IgD-negative memory B cell (primary cell): ENCODE results near the gene SYNPR. TPM values are rescaled to one million over a fixed set of nuclear protein-coding genes. Genes with fewer than 3 reads are reported as not detected.

Experiments used
- H3K27ac Mint-ChIP-seq, 3 donors: one replicate each; pipeline ENCODE4 v1.8.0; 2020 to 2022; ENCODE audit warnings: mild to moderate bottlenecking in 3 of 3, mixed read lengths in 3 of 3, moderate library complexity in 1 of 3
- H3K27me3 Mint-ChIP-seq: one replicate; pipeline ENCODE4 v1.8.0; 2021; ENCODE audit warnings: mixed read lengths
- H3K36me3 Mint-ChIP-seq: one replicate; pipeline ENCODE4 v1.8.0; 2020; ENCODE audit warnings: mild to moderate bottlenecking, mixed read lengths
- H3K4me1 Mint-ChIP-seq, 3 donors: one replicate each; pipeline ENCODE4 v1.8.0; 2020 to 2022; ENCODE audit warnings: mixed read lengths in 3 of 3, mild to moderate bottlenecking in 1 of 3
- H3K4me3 Mint-ChIP-seq, 4 donors: one replicate each; pipeline ENCODE4 v1.8.0; 2020 to 2022; ENCODE audit warnings: mild to moderate bottlenecking in 4 of 4, mixed read lengths in 4 of 4, moderate library complexity in 3 of 4
- H3K9me3 Mint-ChIP-seq, 3 donors: one replicate each; pipeline ENCODE4 v1.8.0; 2020 to 2021; ENCODE audit warnings: mixed read lengths in 3 of 3, mild to moderate bottlenecking in 1 of 3
- polyA plus RNA-seq: library from polyadenylated mRNA; unstranded; fragments of 300-500 nt; fragmentation: Illumina TruSeq; gene quantifications from one replicate; pipeline ENCODE4 v1.2.3, GENCODE V29; 2021

Gene SYNPR
- polyA plus RNA-seq, 1 donor from 2014 or later, result not detected

GRCh38 chr3:63652066-63652725 lies 374.1 kb downstream of the SYNPR start, which contains the start of gene SNTN:
SNTN (plus strand) TSS chr3:63652675; CDS start chr3:63652688, 13 bp downstream.
- no peak within 1 kb of the TSS for H3K4me3 Mint-ChIP-seq
- H3K27ac Mint-ChIP-seq, result no peak within 1 kb of the TSS
- peaks cover 0 to 2% (median 0%) of the 10 kb centered on the region in 3 donors for H3K9me3 Mint-ChIP-seq
- no peaks in the 10 kb centered on the region for H3K27me3 Mint-ChIP-seq
- H3K4me1 Mint-ChIP-seq, result no peaks in the 10 kb centered on the region
- H3K36me3 Mint-ChIP-seq, result peaks cover 1% of the 10 kb centered on the region

- Mint-ChIP-seq H3K36me3 (no peaks in the 10 kb centered on the region), H3K9me3 (no peaks in the 10 kb centered on the region), H3K4me1 (no peaks in the 10 kb centered on the region), H3K27me3 (no peaks in the 10 kb centered on the region), H3K27ac (no peak overlapping the region), H3K4me3 (no peak overlapping the region)
Measured at GRCh38 chr3:63654211-63654610, 376.1 kb downstream of the SYNPR start.

- Mint-ChIP-seq H3K4me3 (no peak overlapping the region), H3K36me3 (no peaks in the 10 kb centered on the region), H3K27me3 (no peaks in the 10 kb centered on the region)
Measured at GRCh38 chr3:63654931-63655330, 376.8 kb downstream of the SYNPR start.

GRCh38 chr3:63655519-63655918 lies 377.4 kb downstream of the SYNPR start:
- Mint-ChIP-seq H3K4me1 (no peaks in the 10 kb centered on the region), H3K4me3 (no peak overlapping the region), H3K27me3 (no peaks in the 10 kb centered on the region), H3K9me3 (no peaks in the 10 kb centered on the region), H3K36me3 (no peaks in the 10 kb centered on the region), H3K27ac (no peak overlapping the region)

More at GRCh38 chr3:63654931-63655330, 376.8 kb downstream of the SYNPR start:
- H3K27ac Mint-ChIP-seq, result no peak overlapping the region
- H3K4me1 Mint-ChIP-seq, result no peaks in the 10 kb centered on the region
- H3K9me3 Mint-ChIP-seq, result no peaks in the 10 kb centered on the region

- no peak overlapping the region for H3K27ac Mint-ChIP-seq
- no peak overlapping the region for H3K4me3 Mint-ChIP-seq
- no peaks in the 10 kb centered on the region for H3K9me3 Mint-ChIP-seq
- no peaks in the 10 kb centered on the region for H3K27me3 Mint-ChIP-seq
- H3K4me1 Mint-ChIP-seq, result no peaks in the 10 kb centered on the region
- no peaks in the 10 kb centered on the region for H3K36me3 Mint-ChIP-seq
Measured at GRCh38 chr3:63656786-63657185, 378.7 kb downstream of the SYNPR start.

GRCh38 chr3:63661242-63661641 lies 383.1 kb downstream of the SYNPR start:
- no peaks in the 10 kb centered on the region for H3K27me3 Mint-ChIP-seq
- H3K9me3 Mint-ChIP-seq, result no peaks in the 10 kb centered on the region
- H3K4me3 Mint-ChIP-seq, result no peak overlapping the region
- no peak overlapping the region for H3K27ac Mint-ChIP-seq
- H3K4me1 Mint-ChIP-seq, result no peaks in the 10 kb centered on the region
- H3K36me3 Mint-ChIP-seq, result peaks cover 2% of the 10 kb centered on the region

GRCh38 chr3:63662011-63662410 lies 383.9 kb downstream of the SYNPR start:
- Mint-ChIP-seq H3K4me1 (no peaks in the 10 kb centered on the region), H3K9me3 (no peaks in the 10 kb centered on the region), H3K27me3 (no peaks in the 10 kb centered on the region)

GRCh38 chr3:63662500-63662899 lies 384.4 kb downstream of the SYNPR start:
- H3K4me1 Mint-ChIP-seq, result no peaks in the 10 kb centered on the region
- no peak overlapping the region for H3K4me3 Mint-ChIP-seq
- H3K9me3 Mint-ChIP-seq, result no peaks in the 10 kb centered on the region
- H3K27me3 Mint-ChIP-seq, result no peaks in the 10 kb centered on the region
- peaks cover 2% of the 10 kb centered on the region for H3K36me3 Mint-ChIP-seq
- H3K27ac Mint-ChIP-seq, result no peak overlapping the region

More at GRCh38 chr3:63662011-63662410, 383.9 kb downstream of the SYNPR start:
- peaks cover 2% of the 10 kb centered on the region for H3K36me3 Mint-ChIP-seq
- H3K27ac Mint-ChIP-seq, result no peak overlapping the region
- no peak overlapping the region for H3K4me3 Mint-ChIP-seq
